SK-N-SH (cell line): ENCODE data around the gene ALDH5A1. TPM values are rescaled to one million over a fixed set of nuclear protein-coding genes. Genes with fewer than 3 reads are reported as not detected.

Source experiments
- CTCF ChIA-PET: fragments of 300-600, 350-600 bp; formaldehyde crosslinking; extraction: SDS; loops from one replicate; lab custom pipeline; 2021; lab: Yijun Ruan, JAX
- POLR2A ChIA-PET: fragments of 350-600 bp; sonication (Branson Sonifier 250); formaldehyde crosslinking; extraction: SDS; loops from one replicate; lab custom pipeline; 2020; ENCODE audit warnings: antibody characterized with exemption, inconsistent platforms; lab: Yijun Ruan, JAX
- DNase-seq: peaks from one replicate; pipeline ENCODE4 v3.0.0; 2012
- H2AFZ ChIP-seq: fragments of 200-600 bp; sonication (generic); 2 replicates; pipeline ENCODE4 v1.8.1; 2016; ENCODE audit warnings: antibody characterized with exemption, mild to moderate bottlenecking, low read depth
- H3F3A ChIP-seq: fragments of 200-600 bp; sonication (generic); replicated peaks from 2 replicates; pipeline ENCODE3; 2016; ENCODE audit warnings: antibody characterized with exemption, mild to moderate bottlenecking; ENCODE audit not compliant: insufficient read depth
- H3K27ac ChIP-seq, 2 experiments: fragments of 200-500 bp in 1 of 2; fragments of 200-600 bp in 1 of 2; sonication (Bioruptor generic) in 1 of 2; sonication (generic), shearing (Covaris generic) in 1 of 2; 2 replicates each; pipeline versions ENCODE4 v1.5.1 to v1.6.1; 2014 to 2016; ENCODE audit warnings: low read depth in 2 of 2, inconsistent platforms in 1 of 2, low read length in 1 of 2, mild to moderate bottlenecking in 1 of 2, mixed read lengths in 1 of 2
- H3K27me3 ChIP-seq: fragments of 200-600 bp; sonication (generic), shearing (Covaris generic); 2 replicates; pipeline ENCODE4 v1.6.1; 2016; ENCODE audit warnings: mixed run types; ENCODE audit not compliant: insufficient read depth
- H3K36me3 ChIP-seq, 2 experiments: fragments of 200-500 bp in 1 of 2; fragments of 200-600 bp in 1 of 2; sonication (Bioruptor generic) in 1 of 2; sonication (generic) in 1 of 2; replicated peaks in 1 of 2; 2 replicates each; pipeline versions ENCODE3 to v1.5.1; 2014 to 2016; ENCODE audit warnings: low read length in 1 of 2, mild to moderate bottlenecking in 1 of 2; ENCODE audit not compliant: insufficient read depth in 2 of 2, control insufficient read depth in 1 of 2
- H3K4me1 ChIP-seq, 2 experiments: fragments of 200-500 bp in 1 of 2; fragments of 200-600 bp in 1 of 2; sonication (Bioruptor generic) in 1 of 2; sonication (generic), shearing (Covaris generic) in 1 of 2; 2 replicates each; pipeline versions ENCODE4 v1.5.1 to v1.6.1; 2014 to 2016; ENCODE audit warnings: low read depth in 1 of 2, low read length in 1 of 2, mixed run types in 1 of 2; ENCODE audit not compliant: insufficient read depth in 2 of 2, control insufficient read depth in 1 of 2
- H3K4me2 ChIP-seq: fragments of 200-600 bp; sonication (generic), shearing (Covaris generic); 2 replicates; pipeline ENCODE4 v1.6.1; 2017; ENCODE audit warnings: mixed run types
- H3K4me3 ChIP-seq, 2 experiments: fragments of 200-500 bp in 1 of 2; fragments of 200-600 bp in 1 of 2; sonication (Bioruptor generic) in 1 of 2; sonication (generic), shearing (Covaris generic) in 1 of 2; 2 replicates each; pipeline versions ENCODE4 v1.5.1 to v1.8.1; 2014 to 2016; ENCODE audit warnings: low read depth in 2 of 2, inconsistent platforms in 1 of 2, low read length in 1 of 2, mild to moderate bottlenecking in 1 of 2, mixed read lengths in 1 of 2, moderate library complexity in 1 of 2
- H3K79me2 ChIP-seq: fragments of 200-600 bp; sonication (generic); 2 replicates; pipeline ENCODE4 v1.8.1; 2017; ENCODE audit warnings: mild to moderate bottlenecking; ENCODE audit not compliant: insufficient read depth
- H3K9ac ChIP-seq: fragments of 200-600 bp; sonication (generic); 2 replicates; pipeline ENCODE4 v1.6.1; 2017; ENCODE audit warnings: mixed run types
- H3K9me2 ChIP-seq: fragments of 200-600 bp; sonication (generic); 2 replicates; pipeline ENCODE4 v1.6.1; 2017; ENCODE audit warnings: mixed run types
- H3K9me3 ChIP-seq: fragments of 200-600 bp; sonication (generic); 2 replicates; pipeline ENCODE4 v1.6.1; 2017; ENCODE audit warnings: mixed run types, mild to moderate bottlenecking, moderate library complexity
- H4K20me1 ChIP-seq: fragments of 200-600 bp; sonication (generic); 2 replicates; pipeline ENCODE4 v1.6.1; 2017; ENCODE audit warnings: mild to moderate bottlenecking, mixed run types; ENCODE audit not compliant: insufficient read depth
- EZH2phosphoT487 ChIP-seq: fragments of 200-600 bp; sonication (generic); IDR thresholded peaks from 2 replicates; pipeline ENCODE4 v1.6.1; 2017; ENCODE audit warnings: low read depth, mixed run types, mild to moderate bottlenecking, antibody characterized with exemption, moderate library complexity, borderline replicate concordance
- FOXJ3 ChIP-seq: sonication (generic); formaldehyde crosslinking; IDR thresholded peaks from 2 replicates; pipeline ENCODE4 v1.5.1; 2020; ENCODE audit warnings: mild to moderate bottlenecking, missing genetic modification reagents
- MAX ChIP-seq: IDR thresholded peaks from 2 replicates; pipeline ENCODE4 v1.4.0; 2012; ENCODE audit warnings: low read depth
- MEF2A ChIP-seq: IDR thresholded peaks from 2 replicates; pipeline ENCODE4 v1.4.0; 2012; ENCODE audit warnings: low read depth, borderline replicate concordance
- MXI1 ChIP-seq: IDR thresholded peaks from 2 replicates; pipeline ENCODE4 v1.6.1; 2012; ENCODE audit warnings: mild to moderate bottlenecking, low read depth, low read length, improper control_type of control experiment
- POLR2AphosphoS5 ChIP-seq: IDR thresholded peaks from 2 replicates; pipeline ENCODE4 v1.6.1; 2012; ENCODE audit warnings: low read depth, low read length
- RAD21 ChIP-seq: IDR thresholded peaks from 2 replicates; pipeline ENCODE4 v1.6.1; 2012; ENCODE audit warnings: mild to moderate bottlenecking, low read length
- TAF1 ChIP-seq: IDR thresholded peaks from 2 replicates; pipeline ENCODE4 v1.6.1; 2012; ENCODE audit warnings: low read depth, mild to moderate bottlenecking, low read length, moderate library complexity, borderline replicate concordance
- TEAD4 ChIP-seq: IDR thresholded peaks from 2 replicates; pipeline ENCODE4 v1.4.0; 2012; ENCODE audit warnings: mild to moderate bottlenecking, borderline replicate concordance; ENCODE audit not compliant: insufficient read depth
- YY1 ChIP-seq: IDR thresholded peaks from 2 replicates; pipeline ENCODE4 v1.4.0; 2012; ENCODE audit warnings: low read depth, mild to moderate bottlenecking
- WGBS: methylation state at CpG from one replicate; pipeline ENCODE4 v1.1.6; 2017; ENCODE audit warnings: low lambda C conversion rate; 5-methylcytosine and 5-hydroxymethylcytosine counted together
- polyA plus RNA-seq, 3 experiments: library from polyadenylated mRNA; depleted of rRNA; stranded (reverse); fragments of >200 nt; gene quantifications; 2 replicates each; pipeline ENCODE4 v1.2.3, GENCODE V29; 2012

The ALDH5A1 gene
- 3.0 and 3.7 TPM in 2 replicates for polyA plus RNA-seq (2012; rRNA removed)
- polyA plus RNA-seq (2012; cell fraction: cytosol; rRNA removed), result 3.8 and 3.9 TPM in 2 replicates
- 3.1 and 4.6 TPM in 2 replicates for polyA plus RNA-seq (2012; cell fraction: nucleus; rRNA removed)

DNA sequence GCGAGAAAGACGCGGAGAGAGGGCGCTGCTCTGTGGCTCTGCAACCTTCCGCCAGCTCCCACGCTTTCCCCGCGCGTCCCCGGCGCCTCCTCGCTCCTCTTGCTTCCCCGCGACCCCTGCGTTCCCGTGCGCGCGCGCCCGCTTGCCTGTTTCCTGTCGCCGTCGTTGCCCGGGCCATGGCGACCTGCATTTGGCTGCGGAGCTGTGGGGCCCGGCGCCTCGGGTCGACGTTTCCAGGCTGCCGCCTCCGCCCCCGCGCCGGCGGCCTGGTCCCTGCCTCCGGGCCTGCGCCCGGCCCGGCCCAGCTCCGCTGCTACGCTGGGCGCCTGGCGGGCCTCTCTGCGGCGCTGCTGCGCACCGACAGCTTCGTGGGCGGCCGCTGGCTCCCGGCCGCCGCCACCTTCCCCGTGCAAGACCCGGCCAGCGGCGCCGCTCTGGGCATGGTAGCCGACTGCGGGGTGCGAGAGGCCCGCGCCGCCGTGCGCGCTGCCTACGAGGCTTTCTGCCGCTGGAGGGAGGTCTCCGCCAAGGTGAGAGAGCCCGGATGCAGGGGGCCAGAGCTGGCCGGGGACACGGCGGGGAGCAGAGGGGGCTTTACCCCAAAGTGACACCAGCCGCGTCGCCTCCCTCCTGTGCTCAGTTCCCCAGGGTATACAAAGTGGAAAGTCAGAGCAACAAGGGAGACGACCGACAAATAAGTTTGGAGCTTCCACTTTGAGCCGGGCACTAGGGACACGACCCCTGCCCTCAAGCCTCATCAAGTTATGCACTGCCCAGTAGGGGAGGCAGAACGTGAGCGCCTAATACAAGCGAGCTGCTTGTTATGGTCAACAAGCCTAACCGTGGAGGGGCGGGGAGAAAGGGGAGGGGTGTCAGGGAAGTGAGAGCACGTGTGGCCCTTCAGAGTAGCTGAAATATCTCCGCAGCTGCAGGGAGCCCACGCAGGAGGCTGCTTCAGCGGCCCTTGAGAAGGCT lies at the start of gene ALDH5A1:
Gene ALDH5A1 (plus strand): TSS at position 149 of the 975 bp plus-strand sequence. CDS start 28 bp downstream, at position 177.
- WGBS, result 13% methylated on average over 39 of the region's 93 CpGs
- no peaks in the 10 kb centered on the region for H4K20me1 ChIP-seq
- H2AFZ ChIP-seq, result peak within 1 kb of the TSS; percentile 95
- POLR2A ChIA-PET, result interaction anchor here (0.6 kb wide), 1 partner anchor 56 kb away, joined by 3 read pairs; no protein-coding TSS in a partner anchor
- H3K27me3 ChIP-seq, result no peaks in the 10 kb centered on the region
- H3K27ac ChIP-seq, result peak within 1 kb of the TSS; percentile 28 to 67
- TF ChIP-seq TEAD4 (no peak), MXI1 (peak; percentile 44; the same call in 1 of the 2 replicates), YY1 (no peak), TAF1 (0 out of 2 replicates have a peak, but pooled peaks have one; percentile 6), RAD21 (peak; percentile 43), MAX (peak; percentile 16; the same call in 1 of the 2 replicates)
- H3K36me3 ChIP-seq, result no peaks in the 10 kb centered on the region
- CTCF ChIA-PET, result interaction anchor here (0.7 to 3.7 kb wide), 26 partner anchors 10 to 575 kb away, joined by 3 to 34 read pairs (median 4); partner anchors contain the start of genes ACOT13 and TDP2
- no peaks in the 10 kb centered on the region for H3F3A ChIP-seq
- no peaks in the 10 kb centered on the region for H3K9me2 ChIP-seq
- H3K9me3 ChIP-seq, result no peaks in the 10 kb centered on the region
- peak within 1 kb of the TSS; percentile 82 for H3K4me2 ChIP-seq
- no peaks in the 10 kb centered on the region for H3K79me2 ChIP-seq
- peak within 1 kb of the TSS; percentile 65 to 69 for H3K4me3 ChIP-seq
- peak within 1 kb of the TSS; percentile 41 for H3K9ac ChIP-seq
- peaks cover 0 to 10% of the 10 kb centered on the region in 2 experiments; a peak in 1 of 4 replicates for H3K4me1 ChIP-seq
- DNase-seq, result peak; percentile 88

- Histone ChIP-seq H2AFZ (no peak overlapping the region), H3F3A (no peaks in the 10 kb centered on the region), H4K20me1 (no peaks in the 10 kb centered on the region), H3K9ac (no peak overlapping the region), H3K79me2 (no peaks in the 10 kb centered on the region), H3K4me3 (no peak overlapping the region), H3K9me3 (no peaks in the 10 kb centered on the region), H3K9me2 (no peaks in the 10 kb centered on the region), H3K4me2 (no peak overlapping the region), H3K27me3 (no peaks in the 10 kb centered on the region), H3K4me1 (no peaks in the 10 kb centered on the region), H3K36me3 (no peaks in the 10 kb centered on the region), H3K27ac (no peak overlapping the region)
- no peak for DNase-seq
- POLR2A ChIA-PET, result no interaction called here
- WGBS, result 64% methylated on average over 4 of the region's 4 CpGs
- CTCF ChIA-PET, result no interaction called here
- TF ChIP-seq MEF2A (no peak), POLR2AphosphoS5 (no peak), EZH2phosphoT487 (no peak), RAD21 (no peak), FOXJ3 (CRISPR knock-in tag) (no peak), TEAD4 (no peak)
Observed at GRCh38 chr6:24445704-24446103, 49.1 kb upstream of the ALDH5A1 start.
